ENCODE data around the gene RBM20. TPM values are rescaled to one million over a fixed set of nuclear protein-coding genes. Genes with fewer than 3 reads are reported as not detected.
A peak's percentile ranks its signal among the peaks of the same experiment; 100 is the strongest.

RBM20 gene
- total and polyA plus RNA-seq, 10 of the 15 experiments (the other 5 are each of a cell fraction or from before 2014, with no cell fraction given): 0.04 to 0.26 (median 0.15) TPM

DNA sequence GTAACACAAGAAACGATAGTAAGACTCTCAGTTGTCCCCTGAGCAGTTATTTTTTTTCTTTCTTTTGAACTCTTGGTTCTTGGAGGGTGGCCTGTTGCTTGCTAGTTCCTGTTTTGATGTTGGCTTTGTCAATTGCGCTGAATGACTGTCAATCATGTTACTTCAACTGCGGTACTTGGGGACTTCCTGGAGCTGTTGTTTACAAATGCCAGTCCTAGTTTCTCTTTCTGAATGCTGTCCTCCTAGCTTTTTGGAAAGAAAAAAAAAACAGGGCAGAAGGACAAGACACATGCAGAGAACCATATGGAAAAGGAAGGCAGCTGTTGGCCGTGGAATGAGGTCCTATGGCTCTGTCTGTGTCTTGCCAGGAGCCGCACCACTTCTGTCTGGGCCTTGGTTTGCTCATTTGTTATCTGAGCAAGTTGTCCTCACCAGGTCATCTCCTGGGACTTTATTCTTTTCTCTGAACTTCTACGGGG is 220.6 kb downstream of the RBM20 start (continued):
- TF ChIP-seq FOXM1 (IDR thresholded peaks at IDR 0.05; ENCODE audit: low read depth, low read length) (peak; percentile 37; the same call in 1 of the 2 replicates), RAD51 (IDR thresholded peaks at IDR 0.05) (0 out of 2 replicates have a peak, but pooled peaks have one; percentile 45), SP1 (IDR thresholded peaks at IDR 0.05; ENCODE audit: low read depth, low read length) (peak; percentile 33), IRF3 (IDR thresholded peaks at IDR 0.05) (no peak), RFX5 (IDR thresholded peaks at IDR 0.05; ENCODE audit: low read depth, low read length) (peak; percentile 29; the same call in 1 of the 2 replicates), KLF5 (IDR thresholded peaks at IDR 0.05; ENCODE audit: partially characterized antibody) (peak; percentile 93), PAX5 (IDR thresholded peaks at IDR 0.05; ENCODE audit: borderline replicate concordance, low read depth, low read length) (no peak), TBL1XR1 (IDR thresholded peaks at IDR 0.05; ENCODE audit: low read depth, low read length) (peak; percentile 75), CTCF (IDR thresholded peaks at IDR 0.05 in 2 of 3, conservative IDR thresholded peaks at IDR 0.05 in 1 of 3; ENCODE audit: control insufficient read depth in 2 of 3, extremely low read depth in 1 of 3, insufficient read depth in 1 of 3, low read depth in 3 of 3, low read length in 3 of 3) (no peak), CREB1 (IDR thresholded peaks at IDR 0.05; ENCODE audit: low read depth) (peak; percentile 72), CBX3 (IDR thresholded peaks at IDR 0.05; ENCODE audit: borderline replicate concordance, low read depth) (no peak), NRF1 (conservative IDR thresholded peaks at IDR 0.05; ENCODE audit: low read depth, low read length) (no peak), GATAD2B (conservative IDR thresholded peaks at IDR 0.05; ENCODE audit: low read depth) (no peak), MEF2B (IDR thresholded peaks at IDR 0.05; ENCODE audit: partially characterized antibody, poor library complexity, severe bottlenecking) (peak; percentile 34), NFXL1 (IDR thresholded peaks at IDR 0.05; ENCODE audit: borderline replicate concordance) (no peak), ZNF274 (IDR thresholded peaks at IDR 0.05; ENCODE audit: insufficient read depth, insufficient read length) (no peak)
- TF ChIP-seq, protein P1, sequence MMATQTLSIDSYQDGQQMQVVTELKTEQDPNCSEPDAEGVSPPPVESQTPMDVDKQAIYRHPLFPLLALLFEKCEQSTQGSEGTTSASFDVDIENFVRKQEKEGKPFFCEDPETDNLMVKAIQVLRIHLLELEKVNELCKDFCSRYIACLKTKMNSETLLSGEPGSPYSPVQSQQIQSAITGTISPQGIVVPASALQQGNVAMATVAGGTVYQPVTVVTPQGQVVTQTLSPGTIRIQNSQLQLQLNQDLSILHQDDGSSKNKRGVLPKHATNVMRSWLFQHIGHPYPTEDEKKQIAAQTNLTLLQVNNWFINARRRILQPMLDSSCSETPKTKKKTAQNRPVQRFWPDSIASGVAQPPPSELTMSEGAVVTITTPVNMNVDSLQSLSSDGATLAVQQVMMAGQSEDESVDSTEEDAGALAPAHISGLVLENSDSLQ (IDR thresholded peaks at IDR 0.05): peak; percentile 99
- TF ChIP-seq, protein P2, sequence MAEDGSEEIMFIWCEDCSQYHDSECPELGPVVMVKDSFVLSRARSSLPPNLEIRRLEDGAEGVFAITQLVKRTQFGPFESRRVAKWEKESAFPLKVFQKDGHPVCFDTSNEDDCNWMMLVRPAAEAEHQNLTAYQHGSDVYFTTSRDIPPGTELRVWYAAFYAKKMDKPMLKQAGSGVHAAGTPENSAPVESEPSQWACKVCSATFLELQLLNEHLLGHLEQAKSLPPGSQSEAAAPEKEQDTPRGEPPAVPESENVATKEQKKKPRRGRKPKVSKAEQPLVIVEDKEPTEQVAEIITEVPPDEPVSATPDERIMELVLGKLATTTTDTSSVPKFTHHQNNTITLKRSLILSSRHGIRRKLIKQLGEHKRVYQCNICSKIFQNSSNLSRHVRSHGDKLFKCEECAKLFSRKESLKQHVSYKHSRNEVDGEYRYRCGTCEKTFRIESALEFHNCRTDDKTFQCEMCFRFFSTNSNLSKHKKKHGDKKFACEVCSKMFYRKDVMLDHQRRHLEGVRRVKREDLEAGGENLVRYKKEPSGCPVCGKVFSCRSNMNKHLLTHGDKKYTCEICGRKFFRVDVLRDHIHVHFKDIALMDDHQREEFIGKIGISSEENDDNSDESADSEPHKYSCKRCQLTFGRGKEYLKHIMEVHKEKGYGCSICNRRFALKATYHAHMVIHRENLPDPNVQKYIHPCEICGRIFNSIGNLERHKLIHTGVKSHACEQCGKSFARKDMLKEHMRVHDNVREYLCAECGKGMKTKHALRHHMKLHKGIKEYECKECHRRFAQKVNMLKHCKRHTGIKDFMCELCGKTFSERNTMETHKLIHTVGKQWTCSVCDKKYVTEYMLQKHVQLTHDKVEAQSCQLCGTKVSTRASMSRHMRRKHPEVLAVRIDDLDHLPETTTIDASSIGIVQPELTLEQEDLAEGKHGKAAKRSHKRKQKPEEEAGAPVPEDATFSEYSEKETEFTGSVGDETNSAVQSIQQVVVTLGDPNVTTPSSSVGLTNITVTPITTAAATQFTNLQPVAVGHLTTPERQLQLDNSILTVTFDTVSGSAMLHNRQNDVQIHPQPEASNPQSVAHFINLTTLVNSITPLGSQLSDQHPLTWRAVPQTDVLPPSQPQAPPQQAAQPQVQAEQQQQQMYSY (CRISPR knock-in tag; IDR thresholded peaks at IDR 0.05): no peak
- TF ChIP-seq, protein P3, sequence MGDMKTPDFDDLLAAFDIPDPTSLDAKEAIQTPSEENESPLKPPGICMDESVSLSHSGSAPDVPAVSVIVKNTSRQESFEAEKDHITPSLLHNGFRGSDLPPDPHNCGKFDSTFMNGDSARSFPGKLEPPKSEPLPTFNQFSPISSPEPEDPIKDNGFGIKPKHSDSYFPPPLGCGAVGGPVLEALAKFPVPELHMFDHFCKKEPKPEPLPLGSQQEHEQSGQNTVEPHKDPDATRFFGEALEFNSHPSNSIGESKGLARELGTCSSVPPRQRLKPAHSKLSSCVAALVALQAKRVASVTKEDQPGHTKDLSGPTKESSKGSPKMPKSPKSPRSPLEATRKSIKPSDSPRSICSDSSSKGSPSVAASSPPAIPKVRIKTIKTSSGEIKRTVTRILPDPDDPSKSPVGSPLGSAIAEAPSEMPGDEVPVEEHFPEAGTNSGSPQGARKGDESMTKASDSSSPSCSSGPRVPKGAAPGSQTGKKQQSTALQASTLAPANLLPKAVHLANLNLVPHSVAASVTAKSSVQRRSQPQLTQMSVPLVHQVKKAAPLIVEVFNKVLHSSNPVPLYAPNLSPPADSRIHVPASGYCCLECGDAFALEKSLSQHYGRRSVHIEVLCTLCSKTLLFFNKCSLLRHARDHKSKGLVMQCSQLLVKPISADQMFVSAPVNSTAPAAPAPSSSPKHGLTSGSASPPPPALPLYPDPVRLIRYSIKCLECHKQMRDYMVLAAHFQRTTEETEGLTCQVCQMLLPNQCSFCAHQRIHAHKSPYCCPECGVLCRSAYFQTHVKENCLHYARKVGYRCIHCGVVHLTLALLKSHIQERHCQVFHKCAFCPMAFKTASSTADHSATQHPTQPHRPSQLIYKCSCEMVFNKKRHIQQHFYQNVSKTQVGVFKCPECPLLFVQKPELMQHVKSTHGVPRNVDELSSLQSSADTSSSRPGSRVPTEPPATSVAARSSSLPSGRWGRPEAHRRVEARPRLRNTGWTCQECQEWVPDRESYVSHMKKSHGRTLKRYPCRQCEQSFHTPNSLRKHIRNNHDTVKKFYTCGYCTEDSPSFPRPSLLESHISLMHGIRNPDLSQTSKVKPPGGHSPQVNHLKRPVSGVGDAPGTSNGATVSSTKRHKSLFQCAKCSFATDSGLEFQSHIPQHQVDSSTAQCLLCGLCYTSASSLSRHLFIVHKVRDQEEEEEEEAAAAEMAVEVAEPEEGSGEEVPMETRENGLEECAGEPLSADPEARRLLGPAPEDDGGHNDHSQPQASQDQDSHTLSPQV (IDR thresholded peaks at IDR 0.05): no peak

Measured in GM12878 (cell line).